GM21526 (cell line): ENCODE results near the gene MGAT1.
"Not testable (repeated sequence)": the region's sequence is repeated elsewhere in the genome, so short reads cannot be mapped to it uniquely, and the experiment has no call there.

ENCODE experiments used
- ATAC-seq: cut with Tn5 transposase; IDR thresholded peaks from one replicate; pipeline ENCODE4 v1.9.1; 2021; ENCODE audit warnings: moderate library complexity; ENCODE audit not compliant: unreplicated experiment, low FRiP score

Gene MGAT1

DNA sequence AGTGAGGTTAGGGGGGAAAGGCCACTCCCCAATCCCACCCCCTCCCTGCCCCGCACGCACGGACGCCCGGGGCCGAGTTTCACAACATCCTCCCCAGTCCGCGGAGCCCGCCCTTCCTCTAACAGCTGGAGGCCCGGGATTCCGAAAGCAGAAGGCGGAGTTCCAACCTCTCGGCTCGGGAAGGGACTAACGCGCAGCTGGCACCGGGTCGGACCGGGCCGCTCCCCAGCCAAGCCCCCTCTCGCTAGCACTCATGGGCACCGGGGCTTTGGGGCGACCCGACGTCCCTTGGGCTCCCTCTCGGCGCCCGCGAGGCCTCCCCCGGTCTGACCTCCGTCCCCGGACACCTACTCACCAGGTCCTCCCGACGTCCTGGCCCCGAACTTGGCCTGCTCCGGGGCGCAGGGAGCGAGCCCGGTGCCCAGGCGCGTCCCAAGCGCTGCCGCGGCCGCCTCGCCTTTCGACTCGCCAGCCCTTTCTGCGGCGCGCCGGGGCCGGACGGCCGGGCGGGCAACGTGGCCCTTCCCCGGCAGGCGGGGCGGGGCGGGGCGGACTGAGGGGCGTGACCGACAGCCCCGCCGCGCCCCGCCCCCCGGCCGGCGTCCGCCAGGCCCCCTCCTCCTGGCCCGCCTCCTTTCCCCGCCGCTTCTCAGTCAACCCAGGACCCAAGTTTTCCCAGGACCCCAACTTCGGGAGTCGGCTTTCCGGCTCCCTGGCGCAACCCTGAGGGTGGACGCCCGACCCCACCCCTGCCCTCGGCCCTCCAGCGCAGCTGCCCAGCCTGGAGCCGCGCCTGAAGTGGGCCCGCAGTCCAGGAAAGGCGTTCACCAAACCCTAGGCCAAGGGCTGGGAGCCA, at the start of gene MGAT1:
Gene MGAT1, minus strand, starts transcription at position 482 of the 856 bp plus-strand sequence. CDS start 9,835 bp downstream, outside the sequence.
- peak; percentile 29 for ATAC-seq

DNA sequence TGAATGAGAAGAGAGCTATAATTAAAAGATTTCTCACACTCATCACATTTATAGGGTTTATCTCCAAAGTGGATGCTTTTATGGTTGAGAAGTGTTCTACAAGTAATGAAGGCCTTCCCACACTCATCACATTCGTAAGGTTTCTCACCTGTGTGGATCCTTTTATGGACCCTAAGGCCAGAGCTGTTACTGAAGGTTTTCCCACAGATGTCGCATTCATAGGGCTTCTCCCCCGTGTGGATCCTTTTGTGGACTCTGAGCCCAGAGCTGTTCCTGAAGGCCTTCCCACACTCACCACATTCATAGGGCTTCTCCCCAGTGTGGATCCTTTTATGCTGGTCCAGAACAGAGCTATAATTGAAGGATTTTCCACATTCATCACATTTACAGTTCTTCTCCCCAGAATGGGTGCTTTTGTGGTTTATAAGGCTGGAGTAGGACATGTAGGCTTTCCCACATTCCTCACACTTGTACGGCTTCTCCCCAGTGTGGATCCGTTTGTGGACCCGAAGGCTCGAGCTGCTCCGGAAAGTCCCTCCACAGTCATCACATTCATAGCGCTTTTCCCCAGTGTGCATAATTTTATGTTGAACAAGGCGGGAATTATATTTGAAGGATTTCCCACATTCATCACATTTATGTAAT, 48.0 kb upstream of the MGAT1 start:
- ATAC-seq, result no peak

DNA sequence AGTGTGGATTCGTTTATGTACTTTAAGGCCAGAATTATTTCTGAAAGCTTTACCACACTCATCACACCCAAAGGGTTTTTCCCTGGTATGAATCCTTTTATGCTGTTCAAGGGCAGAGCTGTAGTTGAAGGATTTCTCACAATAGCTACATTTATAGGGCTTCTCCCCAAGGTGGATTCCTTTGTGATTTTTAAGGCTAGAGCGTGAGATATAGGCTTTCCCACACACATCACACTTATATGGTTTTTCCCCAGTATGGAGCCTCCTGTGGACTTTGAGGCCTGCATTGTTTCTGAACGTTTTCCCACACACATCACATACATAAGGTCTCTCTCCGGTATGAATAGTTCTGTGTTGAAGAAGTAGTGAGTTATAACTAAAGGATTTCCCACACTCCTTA, 47.2 kb upstream of the MGAT1 start:
- ATAC-seq, result no peak

DNA sequence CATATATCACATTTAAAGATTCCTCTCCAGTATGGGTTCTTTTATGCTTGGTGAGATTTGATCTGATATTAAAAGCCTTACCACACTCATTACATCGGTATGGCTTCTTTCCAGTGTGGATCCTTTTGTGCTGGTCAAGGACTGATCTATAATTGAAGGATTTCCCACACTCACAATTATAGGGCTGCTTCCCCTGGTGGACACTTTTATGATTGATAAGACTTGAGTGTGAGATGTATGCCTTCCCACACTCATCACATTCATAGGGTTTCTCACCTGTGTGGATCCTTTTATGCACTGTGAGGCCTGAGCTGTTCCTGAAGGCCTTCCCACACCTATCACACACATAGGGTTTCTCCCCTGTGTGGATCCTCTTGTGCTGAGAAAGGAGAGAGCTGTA, 46.3 kb upstream of the MGAT1 start:
- no peak for ATAC-seq

DNA sequence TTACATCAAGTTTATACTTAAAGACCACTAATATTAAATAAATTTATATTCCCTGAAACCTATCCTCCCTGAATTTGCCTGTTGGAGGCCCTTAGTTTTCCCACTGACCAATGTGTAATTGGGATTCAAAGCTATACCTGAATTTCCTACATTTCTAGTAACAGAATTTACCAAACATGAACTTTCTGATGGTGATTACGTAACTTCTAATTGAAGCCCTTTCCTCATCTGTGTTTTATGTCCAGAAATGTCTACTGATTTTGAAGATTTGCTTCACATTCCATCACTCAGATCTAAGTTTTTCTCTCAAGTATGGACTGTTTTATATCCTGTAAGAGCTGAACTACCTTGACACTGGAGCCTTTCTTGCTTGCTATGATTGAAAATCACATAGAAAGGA, 45.7 kb upstream of the MGAT1 start:
- ATAC-seq, result no peak

DNA sequence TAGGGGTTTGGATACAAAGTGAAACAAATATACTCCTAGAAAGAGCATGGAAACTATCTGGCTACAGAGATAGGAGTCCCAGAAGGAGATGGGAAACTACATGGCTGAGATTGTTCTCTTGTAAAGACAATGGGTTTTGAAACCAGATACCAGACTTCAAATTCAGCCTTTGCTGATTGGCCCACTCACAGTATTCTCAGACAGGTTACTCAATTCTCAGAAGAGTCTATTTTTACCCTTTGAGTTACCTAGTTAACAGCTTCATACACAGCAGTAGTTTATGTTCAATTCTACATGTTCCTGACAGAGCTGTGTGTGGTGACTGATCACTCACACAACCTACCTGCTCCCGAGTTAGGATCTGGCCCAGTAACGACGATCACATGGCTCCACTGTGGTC, 44.4 kb upstream of the MGAT1 start:
- ATAC-seq, result no peak

DNA sequence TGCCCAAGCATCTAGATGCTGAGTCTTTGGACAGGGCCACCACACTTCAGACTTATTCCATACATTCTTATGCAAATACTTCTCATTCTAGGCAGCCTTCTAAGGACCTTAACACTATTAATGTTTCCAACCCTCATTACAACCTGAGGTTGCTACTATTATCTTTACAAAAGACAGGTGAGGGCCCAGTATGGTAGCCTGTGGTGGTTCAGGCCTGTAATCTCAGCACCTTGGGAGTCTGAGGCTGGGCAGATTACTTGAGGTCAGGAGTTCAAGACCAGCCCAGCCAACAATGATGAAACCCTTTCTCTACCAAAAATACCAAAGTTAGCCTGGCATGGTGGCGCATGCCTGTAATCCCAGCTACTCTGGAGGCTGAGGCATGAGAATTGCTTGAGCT, 42.3 kb upstream of the MGAT1 start:
- no peak for ATAC-seq

DNA sequence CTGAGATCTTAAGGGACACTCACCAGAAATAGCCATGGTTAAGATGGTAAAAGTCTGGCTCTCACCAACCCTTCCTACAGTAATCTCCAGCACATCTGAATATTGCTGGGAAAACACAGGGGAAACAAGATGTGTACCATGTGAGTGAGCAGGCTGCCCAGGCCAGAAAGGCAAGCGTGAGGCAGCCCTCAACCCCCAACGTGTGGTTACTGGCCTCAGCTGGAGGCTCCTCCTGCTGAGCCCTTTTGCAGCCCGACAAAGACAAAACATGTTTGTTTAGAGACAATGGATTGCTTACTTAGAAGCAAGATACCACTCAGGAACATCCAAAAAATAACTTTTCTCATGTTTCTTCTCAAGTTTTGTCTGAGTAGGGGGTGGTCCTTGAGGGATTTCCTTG, 41.8 kb upstream of the MGAT1 start:
- ATAC-seq, result no peak

DNA sequence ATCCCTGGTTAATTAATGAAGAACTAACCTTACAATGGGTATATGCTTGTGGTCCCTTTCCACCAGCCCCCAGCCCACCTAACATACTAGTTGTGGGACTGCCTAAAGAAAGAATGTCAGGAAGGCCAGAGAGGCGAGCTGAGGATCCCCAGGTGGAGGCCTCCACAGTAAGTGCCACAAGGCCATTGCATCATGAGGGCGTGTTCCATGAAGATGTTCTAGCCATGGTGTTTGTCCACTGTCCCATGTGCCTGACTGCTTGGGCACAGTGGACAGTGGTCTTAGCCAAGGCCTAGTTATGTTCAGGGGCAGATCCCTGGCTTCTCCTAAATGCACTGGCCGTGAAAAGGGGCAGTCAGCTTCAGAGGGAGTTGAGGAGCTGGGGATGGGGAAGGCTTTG, 37.3 kb upstream of the MGAT1 start:
- no peak for ATAC-seq

DNA sequence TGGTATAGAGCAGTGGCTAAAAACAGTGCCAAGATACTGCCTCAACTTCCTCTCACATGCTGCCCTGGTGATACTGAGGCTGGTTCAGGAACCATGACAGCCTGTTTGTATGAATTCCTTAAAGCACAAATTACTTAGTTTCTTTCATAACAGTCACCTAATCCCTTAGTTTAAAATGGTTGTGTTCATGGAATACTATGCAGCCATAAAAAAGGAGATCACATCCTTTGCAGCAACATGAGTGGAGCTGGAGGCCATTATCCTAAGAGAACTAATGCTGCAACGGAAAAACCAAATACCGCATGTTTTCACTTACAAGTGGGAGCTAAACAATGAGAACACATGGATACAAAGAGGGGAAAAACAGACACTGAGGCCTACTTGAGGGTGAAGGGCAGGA, 36.6 kb upstream of the MGAT1 start:
- no peak for ATAC-seq

DNA sequence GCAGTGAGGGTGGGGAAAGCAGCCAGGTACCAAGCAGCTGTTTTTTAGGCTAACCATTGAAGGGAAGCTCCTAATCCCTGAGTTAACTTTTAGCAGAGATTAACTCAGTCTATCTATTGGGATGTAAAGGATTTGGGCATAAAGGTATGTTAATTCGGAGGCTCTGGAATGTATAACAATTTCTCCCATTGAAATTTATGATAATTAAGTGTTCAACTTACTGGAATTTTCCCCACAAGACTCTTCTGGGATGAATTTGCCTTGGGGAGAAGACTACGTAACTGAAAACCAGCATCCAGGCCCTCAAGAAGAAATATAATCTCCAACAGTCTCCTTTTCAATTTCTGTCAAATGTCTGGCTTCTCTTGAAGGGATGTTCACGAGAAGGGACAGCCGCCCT, 34.9 kb upstream of the MGAT1 start:
- ATAC-seq, result no peak

DNA sequence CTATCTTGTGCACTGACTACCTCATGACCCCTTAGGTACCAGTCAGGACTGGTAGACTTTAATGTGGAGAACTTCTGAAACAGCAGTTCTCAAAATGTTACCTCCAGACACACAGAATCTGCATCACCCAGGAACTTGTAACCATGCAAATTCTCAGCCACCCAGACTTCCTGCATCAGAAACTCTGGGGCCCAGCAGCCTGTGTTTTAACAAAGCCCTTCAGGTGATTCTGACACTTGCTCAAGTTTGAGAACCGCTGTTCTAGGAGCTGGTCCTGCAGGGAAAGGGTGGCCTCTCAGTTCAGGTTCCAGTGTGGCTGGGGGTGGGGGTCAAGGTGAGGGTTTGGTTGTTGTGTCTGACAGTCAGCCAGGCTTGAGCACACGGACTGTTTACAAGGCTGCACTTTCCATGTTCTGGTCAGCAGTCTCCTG, 30.0 kb upstream of the MGAT1 start:
- ATAC-seq, result peak; percentile 41

DNA sequence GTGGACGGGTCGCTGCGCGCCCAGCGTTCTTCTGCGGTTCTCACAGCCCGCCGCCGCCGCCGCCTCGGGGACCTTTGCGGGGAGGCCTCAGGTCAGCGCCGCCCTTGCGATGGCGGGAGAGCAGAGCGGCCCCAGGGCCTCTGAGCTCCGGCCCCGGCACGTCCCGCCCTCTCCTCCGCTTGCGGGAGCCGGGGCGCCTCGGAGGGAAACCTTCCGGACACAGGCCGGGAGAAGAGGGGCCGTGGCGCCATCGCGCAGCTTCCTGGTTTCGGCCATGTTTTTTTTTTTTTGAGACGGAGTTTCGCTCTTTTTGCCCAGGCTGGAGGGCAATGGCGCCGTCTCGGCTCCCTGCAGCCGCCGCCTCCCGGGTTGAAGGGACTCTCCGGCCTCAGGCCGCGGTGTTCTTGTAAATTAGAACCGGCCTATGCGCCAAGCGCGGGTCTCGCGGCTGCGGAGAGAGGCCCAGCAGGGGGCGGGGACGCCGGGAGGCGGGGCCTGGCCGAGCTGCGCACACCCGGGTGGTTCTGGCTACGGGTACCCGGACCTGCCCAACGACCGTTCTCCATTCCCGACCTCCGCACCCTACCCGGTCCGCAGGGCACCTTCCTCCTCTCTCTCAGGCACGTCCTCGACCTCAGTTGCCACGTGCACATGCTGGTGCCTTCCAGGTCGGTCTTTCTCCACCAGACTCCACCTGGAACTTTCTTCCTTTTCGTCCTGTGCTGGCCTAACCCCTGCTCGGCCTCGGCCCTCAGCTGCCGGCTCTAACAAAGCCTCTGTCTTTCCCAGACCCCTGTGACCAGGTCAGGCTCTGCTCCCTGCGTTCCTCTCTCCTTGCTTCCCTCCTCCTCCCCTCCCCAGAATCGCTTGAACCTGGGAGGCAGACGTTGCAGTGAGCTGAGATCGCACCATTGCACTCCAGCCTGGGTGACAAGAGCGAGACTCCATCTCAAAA, 28.8 kb upstream of the MGAT1 start:
- peak; percentile 75 for ATAC-seq

DNA sequence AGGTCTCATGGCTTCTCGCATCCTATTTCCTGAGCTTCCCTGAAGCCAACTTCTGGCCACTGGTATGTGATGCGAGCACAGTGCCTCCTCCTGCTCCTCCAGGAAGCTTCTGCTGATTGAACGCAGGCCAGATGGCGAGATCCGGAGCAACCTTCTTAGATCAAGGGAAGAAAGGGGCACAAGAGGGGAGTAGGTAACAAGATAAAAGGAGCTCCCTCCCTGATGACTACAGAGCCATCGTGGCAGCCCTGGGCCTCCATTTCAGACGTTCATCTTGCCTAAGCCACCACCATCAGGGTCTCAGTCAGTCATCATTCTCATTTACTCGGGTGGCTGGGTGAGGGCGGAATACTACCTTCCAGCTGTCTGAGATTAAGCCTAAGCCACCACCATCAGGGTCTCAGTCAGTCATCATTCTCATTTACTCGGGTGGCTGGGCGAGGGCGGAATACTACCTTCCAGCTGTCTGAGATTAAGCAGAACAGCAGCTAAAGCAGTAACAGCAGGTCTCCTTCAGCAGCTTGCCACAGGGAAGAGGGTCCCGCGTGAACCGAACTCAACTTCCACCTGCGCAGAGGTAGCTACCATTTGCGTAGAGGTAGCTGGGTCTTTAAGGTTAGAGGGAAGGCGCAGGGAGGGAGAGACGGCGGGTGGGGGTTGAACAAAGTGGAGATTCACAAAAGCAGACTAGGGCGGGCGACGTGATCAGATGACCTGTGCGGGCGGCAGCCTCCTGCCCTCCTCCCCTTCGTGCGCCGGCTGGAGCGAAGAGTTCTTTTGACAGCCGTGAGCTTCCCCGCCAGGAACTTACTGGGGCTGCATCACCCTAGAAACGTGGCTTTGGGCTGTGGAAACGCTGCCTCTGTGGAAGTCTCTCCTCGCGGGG, 27.9 kb upstream of the MGAT1 start:
- peak; percentile 60 for ATAC-seq

DNA sequence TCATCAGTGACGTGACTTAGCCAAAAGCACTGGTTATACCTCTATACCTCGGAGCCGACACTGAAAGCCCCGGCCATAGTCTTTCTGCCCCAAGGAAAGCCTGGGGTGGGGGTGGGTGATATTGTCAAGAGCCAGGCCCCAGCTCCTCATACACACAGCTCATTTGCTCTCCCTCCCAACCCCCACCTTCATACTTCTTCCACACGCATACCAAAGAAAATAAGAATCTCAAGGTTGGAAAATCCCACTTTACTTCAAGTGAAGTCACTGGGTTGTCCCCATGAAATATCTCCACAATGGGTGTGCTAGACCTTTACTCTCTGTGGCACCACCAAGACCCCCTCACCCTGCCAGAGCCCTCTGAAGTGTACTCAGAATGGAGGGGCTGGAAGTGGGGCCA, 27.1 kb upstream of the MGAT1 start:
- ATAC-seq, result no peak

DNA sequence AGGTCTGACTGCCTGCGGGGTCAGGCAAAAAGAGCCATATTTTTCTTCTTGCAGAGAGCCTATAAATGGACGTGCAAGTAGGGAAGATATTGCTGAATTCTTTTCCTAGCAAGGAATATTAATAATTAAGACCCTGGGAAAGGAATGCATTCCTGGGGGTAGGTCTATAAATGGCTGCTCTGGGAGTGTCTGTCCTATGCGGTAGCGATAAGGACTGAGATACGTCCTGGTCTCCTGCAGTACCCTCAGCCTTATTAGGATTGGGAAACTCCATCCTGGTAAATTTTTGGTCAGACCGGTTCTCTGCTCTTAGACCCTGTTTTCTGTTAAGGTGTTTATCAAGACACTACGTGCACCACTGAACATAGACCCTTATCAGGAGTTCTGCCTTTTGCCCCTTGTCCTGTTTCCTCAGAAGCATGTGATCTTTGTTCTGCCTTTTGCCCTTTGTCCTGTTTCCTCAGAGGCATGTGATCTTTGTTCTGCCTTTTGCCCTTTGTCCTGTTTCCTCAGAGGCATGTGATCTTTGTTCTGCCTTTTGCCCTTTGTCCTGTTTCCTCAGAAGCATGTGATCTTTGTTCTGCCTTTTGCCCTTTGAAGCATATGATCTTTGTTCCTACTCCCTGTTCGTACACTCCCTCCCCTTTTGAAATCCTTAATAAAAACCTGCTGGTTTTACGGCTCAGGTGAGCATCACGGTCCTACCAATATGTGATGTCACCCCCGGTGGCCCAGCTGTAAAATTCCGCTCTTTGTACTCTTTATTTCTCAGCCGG, 26.3 kb upstream of the MGAT1 start:
- ATAC-seq, result not testable (repeated sequence)

DNA sequence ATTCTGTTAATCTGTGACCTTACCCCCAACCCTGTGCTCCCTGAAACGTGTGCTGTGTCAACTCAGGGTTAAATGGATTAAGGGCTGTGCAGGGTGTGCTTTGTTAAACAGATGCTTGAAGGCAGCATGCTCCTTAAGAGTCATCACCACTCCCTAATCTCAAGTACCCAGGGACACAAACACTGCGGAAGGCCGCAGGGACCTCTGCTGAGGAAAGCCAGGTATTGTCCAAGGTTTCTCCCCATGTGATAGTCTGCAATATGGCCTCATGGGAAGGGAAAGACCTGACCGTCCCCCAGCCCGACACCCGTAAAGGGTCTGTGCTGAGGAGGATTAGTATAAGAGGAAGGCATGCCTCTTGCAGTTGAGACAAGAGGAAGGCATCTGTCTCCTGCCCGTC, 24.8 kb upstream of the MGAT1 start:
- ATAC-seq, result not testable (repeated sequence)

DNA sequence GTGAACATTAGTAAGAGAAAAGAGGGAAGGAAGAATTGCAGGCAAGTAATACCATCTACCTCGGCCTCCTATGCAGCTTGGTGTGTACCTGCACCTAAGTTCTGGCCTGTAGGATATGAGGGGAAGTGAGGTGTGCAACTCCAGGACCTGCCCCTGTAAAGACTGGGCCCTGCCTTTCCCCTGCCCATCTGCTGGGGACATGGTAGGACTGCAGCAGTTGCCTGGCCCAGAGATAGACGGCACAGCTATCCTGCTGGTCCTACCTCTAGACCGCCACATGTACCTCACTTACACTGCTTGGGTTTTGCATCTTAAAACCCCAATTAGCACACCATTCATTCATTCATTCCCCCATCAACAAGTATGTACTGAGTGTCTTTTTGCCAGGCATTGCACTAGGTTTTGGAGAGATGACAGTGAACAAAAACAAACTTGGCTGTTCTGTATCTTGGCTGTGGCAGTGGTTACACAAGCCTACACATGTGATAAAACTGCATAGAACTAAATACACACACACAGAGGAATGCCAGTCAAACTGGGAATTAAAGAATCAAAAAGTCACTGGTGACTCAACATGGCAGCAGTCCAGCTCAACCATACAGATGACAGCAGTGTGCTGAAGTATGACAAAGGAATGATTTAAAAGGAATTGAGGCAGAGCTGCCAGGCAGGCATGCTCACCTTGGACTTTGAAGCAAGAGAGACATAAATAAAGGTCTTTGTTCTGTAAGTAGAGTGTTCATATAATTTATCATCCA, 23.3 kb upstream of the MGAT1 start:
- ATAC-seq, result no peak
